ENCODE results near the gene IFT88. TPM values are rescaled to one million over a fixed set of nuclear protein-coding genes. Genes with fewer than 3 reads are reported as not detected.

Gene IFT88
- total and polyA plus RNA-seq, 2 donors (not counting 1 experiment from before 2014, with no cell fraction given): 9.3 to 17.5 TPM

GRCh38 chr13:20720499-20720898 lies 153.5 kb downstream of the IFT88 start:
- DNase-seq (ENCODE audit: low read depth in 2 of 2): no peak
- H3K4me1 ChIP-seq (ENCODE audit: control insufficient read depth, extremely low read depth, insufficient read depth, low read length): peaks cover 3% of the 10 kb centered on the region
- no peak overlapping the region for H2AFZ ChIP-seq (ENCODE audit: low read length)
- H3K9me3 ChIP-seq (ENCODE audit: control insufficient read depth, insufficient read depth, low read depth, low read length): no peaks in the 10 kb centered on the region
- no peak overlapping the region for H3K9ac ChIP-seq (ENCODE audit: insufficient read depth, low read length)
- H4K20me1 ChIP-seq (ENCODE audit: control insufficient read depth, extremely low read depth, insufficient read depth, low read length): no peaks in the 10 kb centered on the region
- no peaks in the 10 kb centered on the region for H3K79me2 ChIP-seq (ENCODE audit: control insufficient read depth, insufficient read depth, low read length)
- no peaks in the 10 kb centered on the region for H3K27me3 ChIP-seq (ENCODE audit: control insufficient read depth, insufficient read depth, low read length)
- H3K27ac ChIP-seq (ENCODE audit: insufficient read depth, low read length): no peak overlapping the region
- no peak overlapping the region for H3K4me3 ChIP-seq (replicated peaks in 1 of 4; ENCODE audit: control extremely low read depth in 1 of 4, insufficient read depth in 1 of 4, low read depth in 3 of 4, low read length in 4 of 4)
- H3K36me3 ChIP-seq (ENCODE audit: control insufficient read depth, insufficient read depth, low read length): no peaks in the 10 kb centered on the region
- TF ChIP-seq, protein P1, sequence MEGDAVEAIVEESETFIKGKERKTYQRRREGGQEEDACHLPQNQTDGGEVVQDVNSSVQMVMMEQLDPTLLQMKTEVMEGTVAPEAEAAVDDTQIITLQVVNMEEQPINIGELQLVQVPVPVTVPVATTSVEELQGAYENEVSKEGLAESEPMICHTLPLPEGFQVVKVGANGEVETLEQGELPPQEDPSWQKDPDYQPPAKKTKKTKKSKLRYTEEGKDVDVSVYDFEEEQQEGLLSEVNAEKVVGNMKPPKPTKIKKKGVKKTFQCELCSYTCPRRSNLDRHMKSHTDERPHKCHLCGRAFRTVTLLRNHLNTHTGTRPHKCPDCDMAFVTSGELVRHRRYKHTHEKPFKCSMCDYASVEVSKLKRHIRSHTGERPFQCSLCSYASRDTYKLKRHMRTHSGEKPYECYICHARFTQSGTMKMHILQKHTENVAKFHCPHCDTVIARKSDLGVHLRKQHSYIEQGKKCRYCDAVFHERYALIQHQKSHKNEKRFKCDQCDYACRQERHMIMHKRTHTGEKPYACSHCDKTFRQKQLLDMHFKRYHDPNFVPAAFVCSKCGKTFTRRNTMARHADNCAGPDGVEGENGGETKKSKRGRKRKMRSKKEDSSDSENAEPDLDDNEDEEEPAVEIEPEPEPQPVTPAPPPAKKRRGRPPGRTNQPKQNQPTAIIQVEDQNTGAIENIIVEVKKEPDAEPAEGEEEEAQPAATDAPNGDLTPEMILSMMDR (conservative IDR thresholded peaks at IDR 0.05 in 1 of 2, IDR thresholded peaks at IDR 0.05 in 1 of 2; ENCODE audit: low read depth in 1 of 2, low read length in 2 of 2): no peak
- TF ChIP-seq EZH2 (IDR thresholded peaks at IDR 0.05; ENCODE audit: low read length, missing control alignments): no peak
- no peak overlapping the region for H3K4me2 ChIP-seq (ENCODE audit: extremely low read depth, insufficient read depth, low read length)

- no peak overlapping the region for H3K4me3 ChIP-seq (replicated peaks in 1 of 4; ENCODE audit: control extremely low read depth in 1 of 4, insufficient read depth in 1 of 4, low read depth in 3 of 4, low read length in 4 of 4)
- no peak overlapping the region for H3K9ac ChIP-seq (ENCODE audit: insufficient read depth, low read length)
- DNase-seq (ENCODE audit: low read depth in 2 of 2): no peak
- H4K20me1 ChIP-seq (ENCODE audit: control insufficient read depth, extremely low read depth, insufficient read depth, low read length): no peaks in the 10 kb centered on the region
- H3K4me1 ChIP-seq (ENCODE audit: control insufficient read depth, extremely low read depth, insufficient read depth, low read length): peaks cover 3% of the 10 kb centered on the region
- H3K4me2 ChIP-seq (ENCODE audit: extremely low read depth, insufficient read depth, low read length): no peak overlapping the region
- H3K36me3 ChIP-seq (ENCODE audit: control insufficient read depth, insufficient read depth, low read length): no peaks in the 10 kb centered on the region
- no peak for TF ChIP-seq EZH2 (IDR thresholded peaks at IDR 0.05; ENCODE audit: low read length, missing control alignments)
- TF ChIP-seq, protein P1 (conservative IDR thresholded peaks at IDR 0.05 in 1 of 2, IDR thresholded peaks at IDR 0.05 in 1 of 2; ENCODE audit: low read depth in 1 of 2, low read length in 2 of 2): no peak
- no peak overlapping the region for H2AFZ ChIP-seq (ENCODE audit: low read length)
- no peak overlapping the region for H3K27ac ChIP-seq (ENCODE audit: insufficient read depth, low read length)
- H3K79me2 ChIP-seq (ENCODE audit: control insufficient read depth, insufficient read depth, low read length): no peaks in the 10 kb centered on the region
- no peaks in the 10 kb centered on the region for H3K9me3 ChIP-seq (ENCODE audit: control insufficient read depth, insufficient read depth, low read depth, low read length)
- H3K27me3 ChIP-seq (ENCODE audit: control insufficient read depth, insufficient read depth, low read length): no peaks in the 10 kb centered on the region
Measured at GRCh38 chr13:20721058-20721453, 154.1 kb downstream of the IFT88 start.

GRCh38 chr13:20721454-20722357 lies 154.7 kb downstream of the IFT88 start:
- H3K9me3 ChIP-seq (ENCODE audit: control insufficient read depth, insufficient read depth, low read depth, low read length): no peaks in the 10 kb centered on the region
- peaks cover 3% of the 10 kb centered on the region for H3K4me1 ChIP-seq (ENCODE audit: control insufficient read depth, extremely low read depth, insufficient read depth, low read length)
- no peaks in the 10 kb centered on the region for H3K36me3 ChIP-seq (ENCODE audit: control insufficient read depth, insufficient read depth, low read length)
- H3K79me2 ChIP-seq (ENCODE audit: control insufficient read depth, insufficient read depth, low read length): no peaks in the 10 kb centered on the region
- H3K4me3 ChIP-seq (replicated peaks in 1 of 4; ENCODE audit: control extremely low read depth in 1 of 4, insufficient read depth in 1 of 4, low read depth in 3 of 4, low read length in 4 of 4): peak overlapping the region in 3 of 4 experiments; percentile 9 to 40 (median 19)
- H3K27ac ChIP-seq (ENCODE audit: insufficient read depth, low read length): no peak overlapping the region
- DNase-seq (ENCODE audit: low read depth in 2 of 2): peak; percentile 66 to 75
- peak overlapping the region; percentile 39 for H3K4me2 ChIP-seq (ENCODE audit: extremely low read depth, insufficient read depth, low read length)
- no peak overlapping the region for H3K9ac ChIP-seq (ENCODE audit: insufficient read depth, low read length)
- TF ChIP-seq, protein P1 (conservative IDR thresholded peaks at IDR 0.05 in 1 of 2, IDR thresholded peaks at IDR 0.05 in 1 of 2; ENCODE audit: low read depth in 1 of 2, low read length in 2 of 2): no peak
- TF ChIP-seq EZH2 (IDR thresholded peaks at IDR 0.05; ENCODE audit: low read length, missing control alignments): no peak
- no peaks in the 10 kb centered on the region for H3K27me3 ChIP-seq (ENCODE audit: control insufficient read depth, insufficient read depth, low read length)
- H4K20me1 ChIP-seq (ENCODE audit: control insufficient read depth, extremely low read depth, insufficient read depth, low read length): no peaks in the 10 kb centered on the region
- H2AFZ ChIP-seq (ENCODE audit: low read length): peak overlapping the region; percentile 19

Measured in fibroblast of lung (primary cell).